Esophagus muscularis mucosa (tissue), 4 donors: ENCODE data around the gene C11orf97.

ENCODE experiments used
- EP300 ChIP-seq: sonication (generic); formaldehyde crosslinking; IDR thresholded peaks from one replicate; pipeline ENCODE4 v1.6.1; 2017; ENCODE audit warnings: antibody characterized with exemption
- POLR2A ChIP-seq: fragments of 450-650 bp; IDR thresholded peaks from one replicate; pipeline ENCODE4 v1.6.1; 2017; ENCODE audit warnings: antibody characterized with exemption, moderate library complexity, mild to moderate bottlenecking, low read depth
- POLR2AphosphoS5 ChIP-seq, 2 donors: sonication (generic); formaldehyde crosslinking; IDR thresholded peaks; one replicate each; pipeline ENCODE4 v1.6.1; 2017; ENCODE audit warnings: antibody characterized with exemption in 2 of 2
- TF ChIP-seq, protein P1 (sequence below), 3 experiments: fragments of 200-600 bp in 2 of 3; fragments of 450-650 bp in 1 of 3; sonication (generic) in 2 of 3; IDR thresholded peaks; one replicate each; pipeline ENCODE4 v1.5.1; 2017 to 2019; ENCODE audit warnings: antibody characterized with exemption in 3 of 3, mild to moderate bottlenecking in 2 of 3, moderate library complexity in 1 of 3

- TF ChIP-seq, protein P1, sequence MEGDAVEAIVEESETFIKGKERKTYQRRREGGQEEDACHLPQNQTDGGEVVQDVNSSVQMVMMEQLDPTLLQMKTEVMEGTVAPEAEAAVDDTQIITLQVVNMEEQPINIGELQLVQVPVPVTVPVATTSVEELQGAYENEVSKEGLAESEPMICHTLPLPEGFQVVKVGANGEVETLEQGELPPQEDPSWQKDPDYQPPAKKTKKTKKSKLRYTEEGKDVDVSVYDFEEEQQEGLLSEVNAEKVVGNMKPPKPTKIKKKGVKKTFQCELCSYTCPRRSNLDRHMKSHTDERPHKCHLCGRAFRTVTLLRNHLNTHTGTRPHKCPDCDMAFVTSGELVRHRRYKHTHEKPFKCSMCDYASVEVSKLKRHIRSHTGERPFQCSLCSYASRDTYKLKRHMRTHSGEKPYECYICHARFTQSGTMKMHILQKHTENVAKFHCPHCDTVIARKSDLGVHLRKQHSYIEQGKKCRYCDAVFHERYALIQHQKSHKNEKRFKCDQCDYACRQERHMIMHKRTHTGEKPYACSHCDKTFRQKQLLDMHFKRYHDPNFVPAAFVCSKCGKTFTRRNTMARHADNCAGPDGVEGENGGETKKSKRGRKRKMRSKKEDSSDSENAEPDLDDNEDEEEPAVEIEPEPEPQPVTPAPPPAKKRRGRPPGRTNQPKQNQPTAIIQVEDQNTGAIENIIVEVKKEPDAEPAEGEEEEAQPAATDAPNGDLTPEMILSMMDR (IDR thresholded peaks at IDR 0.05) = no peak
- TF ChIP-seq POLR2A = no peak
- no peak for TF ChIP-seq EP300
- TF ChIP-seq POLR2AphosphoS5 (IDR thresholded peaks at IDR 0.05) = no peak
Measured at GRCh38 chr11:94500181-94500580, 12.1 kb upstream of the C11orf97 start.
